ENCODE data around the gene FAM117A.
"Not testable (repeated sequence)": the region's sequence is repeated elsewhere in the genome, so short reads cannot be mapped to it uniquely, and the experiment has no call there.

FAM117A gene

GRCh38 chr17:49739641-49740271, 24.2 kb downstream of the FAM117A start:
- DNase-seq (ENCODE audit: low spot score), result no peak

GRCh38 chr17:49738456-49739163, 25.3 kb downstream of the FAM117A start:
- no peak for DNase-seq (ENCODE audit: low spot score)

- no peak for DNase-seq (ENCODE audit: low spot score)
Measured at GRCh38 chr17:49734515-49735490, 29.1 kb downstream of the FAM117A start.

GRCh38 chr17:49731435-49731831, 32.5 kb downstream of the FAM117A start:
- DNase-seq (ENCODE audit: low spot score), result no peak

- no peak for DNase-seq (ENCODE audit: low spot score)
Measured at GRCh38 chr17:49730785-49731434, 33.0 kb downstream of the FAM117A start.

- DNase-seq (ENCODE audit: low spot score), result peak; percentile 8
Measured at GRCh38 chr17:49730078-49730784, 33.7 kb downstream of the FAM117A start.

GRCh38 chr17:49729069-49729468, 34.9 kb downstream of the FAM117A start:
- no peak for DNase-seq (ENCODE audit: low spot score)

GRCh38 chr17:49728425-49728824, 35.5 kb downstream of the FAM117A start:
- no peak for DNase-seq (ENCODE audit: low spot score)

GRCh38 chr17:49727380-49727779, 36.6 kb downstream of the FAM117A start:
- no peak for DNase-seq (ENCODE audit: low spot score)

- no peak for DNase-seq (ENCODE audit: low spot score)
Measured at GRCh38 chr17:49725452-49726130, 38.3 kb downstream of the FAM117A start.

- not testable (repeated sequence) for DNase-seq (ENCODE audit: low spot score)
Measured at GRCh38 chr17:49724552-49724951, 39.4 kb downstream of the FAM117A start.

GRCh38 chr17:49723423-49723822, 40.5 kb downstream of the FAM117A start:
- DNase-seq (ENCODE audit: low spot score), result no peak

GRCh38 chr17:49722066-49722465, 41.9 kb downstream of the FAM117A start:
- no peak for DNase-seq (ENCODE audit: low spot score)

GRCh38 chr17:49717371-49717861, 46.5 kb downstream of the FAM117A start:
- peak; percentile 61 for DNase-seq (ENCODE audit: low spot score)

GRCh38 chr17:49716668-49717364, 47.1 kb downstream of the FAM117A start:
- DNase-seq (ENCODE audit: low spot score), result no peak

- DNase-seq (ENCODE audit: low spot score), result no peak
Measured at GRCh38 chr17:49715717-49716279, 48.1 kb downstream of the FAM117A start.

GRCh38 chr17:49715216-49715615, 48.7 kb downstream of the FAM117A start:
- no peak for DNase-seq (ENCODE audit: low spot score)

- DNase-seq (ENCODE audit: low spot score), result no peak
Measured at GRCh38 chr17:49708515-49709183, 55.3 kb downstream of the FAM117A start.
